Esophagus muscularis mucosa (tissue), 4 donors: ENCODE measurements around the gene GMDS. TPM values are rescaled to one million over a fixed set of nuclear protein-coding genes. Genes with fewer than 3 reads are reported as not detected.

Experiments used
- DNase-seq: peaks from one replicate; pipeline ENCODE4 v3.0.0-alpha.2; 2017; ENCODE audit errors: extremely low spot score
- H3K27ac ChIP-seq, 4 donors: fragments of 200-600 bp; sonication (generic); replicated peaks in 1 of 4; 1 replicate in 3 of 4; 2 replicates in 1 of 4; pipeline ENCODE4 v1.5.1; 2016 to 2019; ENCODE audit warnings: mild to moderate bottlenecking in 1 of 4
- H3K27me3 ChIP-seq, 4 donors: fragments of 200-600 bp; sonication (generic); one replicate each; pipeline versions ENCODE4 v1.5.1 to v1.6.0; 2016 to 2019
- H3K36me3 ChIP-seq, 4 donors: fragments of 200-600 bp; sonication (generic); one replicate each; pipeline ENCODE4 v1.5.1; 2016 to 2019
- H3K4me1 ChIP-seq, 4 donors: fragments of 200-600 bp; sonication (generic); one replicate each; pipeline ENCODE4 v1.5.1; 2016 to 2019
- H3K4me3 ChIP-seq, 4 donors: fragments of 200-600 bp; sonication (generic); 1 replicate in 2 of 4; 2 replicates in 2 of 4; pipeline ENCODE4 v1.5.1; 2016 to 2019; ENCODE audit warnings: mild to moderate bottlenecking in 4 of 4, moderate library complexity in 1 of 4
- H3K9me3 ChIP-seq, 4 donors: fragments of 200-600 bp; sonication (generic); 1 replicate in 3 of 4; 2 replicates in 1 of 4; pipeline ENCODE4 v1.5.1; 2016 to 2019
- CTCF ChIP-seq, 3 experiments: fragments of 200-600 bp in 2 of 3; fragments of 450-650 bp in 1 of 3; sonication (generic) in 2 of 3; IDR thresholded peaks; one replicate each; pipeline ENCODE4 v1.5.1; 2017 to 2019; ENCODE audit warnings: antibody characterized with exemption in 3 of 3, mild to moderate bottlenecking in 2 of 3, moderate library complexity in 1 of 3
- EP300 ChIP-seq: sonication (generic); formaldehyde crosslinking; IDR thresholded peaks from one replicate; pipeline ENCODE4 v1.6.1; 2017; ENCODE audit warnings: antibody characterized with exemption
- POLR2A ChIP-seq: fragments of 450-650 bp; IDR thresholded peaks from one replicate; pipeline ENCODE4 v1.6.1; 2017; ENCODE audit warnings: antibody characterized with exemption, moderate library complexity, mild to moderate bottlenecking, low read depth
- POLR2AphosphoS5 ChIP-seq, 2 donors: sonication (generic); formaldehyde crosslinking; IDR thresholded peaks; one replicate each; pipeline ENCODE4 v1.6.1; 2017; ENCODE audit warnings: antibody characterized with exemption in 2 of 2
- WGBS: methylation state at CpG from one replicate; pipeline ENCODE4 v1.1.5; 2018; 5-methylcytosine and 5-hydroxymethylcytosine counted together
- intact Hi-C: fragments of 100-400 bp; cut with DNase I; formaldehyde crosslinking; loops from one replicate; pipeline ENCODE4 v1.15.1; 2023
- total RNA-seq, 4 donors: library from RNA; depleted of rRNA; stranded (reverse); fragments of >200 nt; gene quantifications; one replicate each; pipeline versions ENCODE4 v1.1.0 to v1.2.1, GENCODE V29; 2016

The GMDS gene
- total RNA-seq, 4 donors from 2014 or later, result 3.6 to 14.1 (median 6.0) TPM

DNA sequence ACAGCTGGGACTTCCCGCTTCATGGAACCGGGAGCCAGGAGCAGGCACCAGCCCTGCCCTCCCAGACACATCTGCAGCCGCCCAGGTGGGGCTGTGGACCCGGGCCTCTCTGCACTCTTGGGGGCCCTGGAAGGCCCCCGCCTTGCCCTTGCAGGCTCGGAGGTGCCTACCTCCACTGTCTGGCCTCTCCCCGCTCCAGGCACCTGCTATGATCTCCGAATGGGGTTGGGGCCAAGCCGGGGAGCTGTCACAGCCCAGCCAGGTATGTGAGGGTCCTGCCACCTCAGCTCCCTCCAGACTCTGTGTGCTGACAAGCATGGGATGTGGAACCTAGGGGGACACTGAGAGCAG lies 54.0 kb downstream of the GMDS start:
- Histone ChIP-seq H3K4me3 (no peak overlapping the region), H3K27me3 (no peaks in the 10 kb centered on the region), H3K4me1 (peaks cover 0 to 5% (median 2%) of the 10 kb centered on the region in 4 donors), H3K36me3 (no peaks in the 10 kb centered on the region), H3K9me3 (no peaks in the 10 kb centered on the region), H3K27ac (no peak overlapping the region)
- no peak for DNase-seq
- TF ChIP-seq POLR2A (no peak), POLR2AphosphoS5 (IDR thresholded peaks at IDR 0.05) (no peak), EP300 (no peak), CTCF (IDR thresholded peaks at IDR 0.05) (no peak)
- 100% methylated on average over 1 of the region's 9 CpGs for WGBS
- intact Hi-C loops, result loop anchor here (10.0 kb wide), 1 partner anchor 443 kb away; no protein-coding TSS in a partner anchor

DNA sequence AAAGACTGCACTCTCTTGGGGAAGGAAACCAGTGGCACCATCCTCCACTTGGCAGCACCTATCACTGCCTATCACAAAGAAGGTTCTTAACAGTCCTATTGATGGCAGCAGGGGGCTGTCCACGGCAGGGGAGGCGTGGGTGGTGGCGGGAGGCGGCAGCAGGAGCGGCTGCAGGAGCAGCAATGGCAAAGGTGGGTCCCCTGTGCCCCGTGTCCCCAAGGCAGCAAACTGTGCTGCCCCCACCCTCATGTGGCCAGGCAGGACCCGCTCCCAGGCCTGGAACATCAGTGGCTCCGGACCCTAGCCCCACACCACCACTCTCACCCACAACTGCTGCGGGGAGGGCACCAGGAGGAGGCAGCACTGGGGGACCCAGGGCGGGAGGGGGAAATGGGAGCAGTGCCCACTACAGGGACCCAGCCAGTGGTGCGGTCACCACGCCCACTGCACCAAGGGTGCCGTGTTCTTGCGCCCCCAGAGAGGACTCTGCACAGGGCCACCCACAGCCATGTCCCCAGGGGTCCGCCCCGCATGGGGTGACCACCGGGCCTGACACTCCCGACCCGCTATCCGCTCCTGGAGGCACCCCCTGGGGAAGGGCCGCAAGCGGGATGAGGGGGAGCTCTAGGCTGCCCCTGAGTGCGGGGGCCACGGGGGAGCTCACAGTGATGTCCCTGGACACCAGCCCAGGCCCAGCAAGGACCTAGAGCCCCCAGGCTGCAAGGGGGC lies 54.6 kb downstream of the GMDS start:
- no peak for DNase-seq
- intact Hi-C loops, result loop anchor here (10.0 kb wide), 1 partner anchor 444 kb away; no protein-coding TSS in a partner anchor

GRCh38 chr6:2188856-2189384 lies 56.5 kb downstream of the GMDS start:
- TF ChIP-seq EP300 (no peak), CTCF (IDR thresholded peaks at IDR 0.05) (no peak), POLR2A (no peak)
- no peaks in the 10 kb centered on the region for H3K27me3 ChIP-seq
- H3K4me3 ChIP-seq, result no peak overlapping the region
- intact Hi-C loops, result no loop called here
- no peaks in the 10 kb centered on the region for H3K36me3 ChIP-seq
- no peak for DNase-seq
- WGBS, result 88% methylated on average over 3 of the region's 3 CpGs
- no peaks in the 10 kb centered on the region for H3K9me3 ChIP-seq
- no peaks in the 10 kb centered on the region for H3K4me1 ChIP-seq
- H3K27ac ChIP-seq, result no peak overlapping the region

More for the DNA sequence above, 54.6 kb downstream of the GMDS start:
- TF ChIP-seq POLR2AphosphoS5 (IDR thresholded peaks at IDR 0.05), result no peak
- TF ChIP-seq POLR2A, result no peak
- no peak for TF ChIP-seq CTCF (IDR thresholded peaks at IDR 0.05)
- TF ChIP-seq EP300, result no peak
- no peaks in the 10 kb centered on the region for H3K36me3 ChIP-seq
- H3K4me1 ChIP-seq, result no peaks in the 10 kb centered on the region
- no peaks in the 10 kb centered on the region for H3K27me3 ChIP-seq
- 100% methylated on average over 6 of the region's 24 CpGs for WGBS
- H3K27ac ChIP-seq, result no peak overlapping the region
- H3K9me3 ChIP-seq, result no peaks in the 10 kb centered on the region
- no peak overlapping the region for H3K4me3 ChIP-seq

DNA sequence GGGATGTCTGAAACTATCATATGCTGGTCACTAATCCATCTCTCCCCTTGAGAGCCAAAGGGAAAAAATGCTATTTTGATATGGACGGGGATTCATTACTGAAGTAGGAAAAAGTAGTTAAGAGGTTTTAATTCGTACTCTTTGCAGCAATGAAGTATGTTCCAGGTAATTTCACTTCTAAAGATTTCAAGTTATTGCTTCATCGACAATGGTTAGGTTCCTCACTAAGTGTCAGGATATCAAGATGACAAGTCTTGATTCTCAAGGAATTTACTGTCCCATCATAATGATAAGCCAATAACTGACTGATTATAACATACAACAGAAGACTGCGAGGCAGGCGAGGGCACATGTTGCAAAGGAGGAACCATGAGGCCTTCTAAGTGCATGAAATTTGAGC lies 57.0 kb downstream of the GMDS start:
- TF ChIP-seq EP300 (no peak), POLR2A (no peak), CTCF (IDR thresholded peaks at IDR 0.05) (no peak), POLR2AphosphoS5 (IDR thresholded peaks at IDR 0.05) (no peak)
- Histone ChIP-seq H3K9me3 (no peaks in the 10 kb centered on the region), H3K36me3 (no peaks in the 10 kb centered on the region), H3K4me1 (no peaks in the 10 kb centered on the region), H3K27me3 (no peaks in the 10 kb centered on the region), H3K4me3 (no peak overlapping the region), H3K27ac (no peak overlapping the region)
- whole genome bisulfite sequencing, result 95% methylated on average over 5 of the region's 5 CpGs
- no peak for DNase-seq
- intact Hi-C loops, result no loop called here
